Gastrocnemius medialis (tissue), 4 donors: ENCODE data around the gene PAGE2. TPM values are rescaled to one million over a fixed set of nuclear protein-coding genes. Genes with fewer than 3 reads are reported as not detected.
"Not testable (repeated sequence)": the region's sequence is repeated elsewhere in the genome, so short reads cannot be mapped to it uniquely, and the experiment has no call there.

Experiments
- ATAC-seq, 2 donors: fragments of 150-250 bp; one replicate each; pipeline ENCODE4 v1.9.1; 2016
- DNase-seq, 2 donors: peaks; one replicate each; pipeline ENCODE4 v3.0.0-alpha.2; 2019
- H3K27ac ChIP-seq, 4 donors: fragments of 200-600 bp; sonication (generic); 1 replicate in 1 of 4; 2 replicates in 3 of 4; pipeline ENCODE4 v1.5.1; 2016 to 2018; ENCODE audit warnings: mild to moderate bottlenecking in 2 of 4, moderate library complexity in 1 of 4
- H3K27me3 ChIP-seq, 3 donors: fragments of 200-600 bp; sonication (generic) in 2 of 3; 1 replicate in 1 of 3; 2 replicates in 2 of 3; pipeline versions ENCODE4 v1.5.1 to v1.6.0; 2016 to 2019; ENCODE audit warnings: mild to moderate bottlenecking in 1 of 3, moderate library complexity in 1 of 3
- H3K36me3 ChIP-seq, 2 donors: fragments of 200-600 bp; sonication (generic) in 1 of 2; one replicate each; pipeline ENCODE4 v1.5.1; 2017 to 2018
- H3K4me1 ChIP-seq, 2 donors: fragments of 200-600 bp; sonication (generic) in 1 of 2; one replicate each; pipeline ENCODE4 v1.5.1; 2016 to 2017; ENCODE audit warnings: mild to moderate bottlenecking in 2 of 2
- H3K4me3 ChIP-seq, 4 donors: fragments of 200-600 bp; sonication (generic) in 3 of 4; 1 replicate in 1 of 4; 2 replicates in 3 of 4; pipeline ENCODE4 v1.5.1; 2016 to 2019; ENCODE audit warnings: mild to moderate bottlenecking in 2 of 4
- H3K9me3 ChIP-seq, 3 donors: fragments of 200-600 bp; sonication (generic) in 2 of 3; 1 replicate in 1 of 3; 2 replicates in 2 of 3; pipeline ENCODE4 v1.5.1; 2016 to 2019
- POLR2A ChIP-seq, 2 donors: fragments of 450-650 bp; IDR thresholded peaks; one replicate each; pipeline ENCODE4 v1.6.1; 2017; ENCODE audit warnings: antibody characterized with exemption in 2 of 2, mild to moderate bottlenecking in 2 of 2, moderate library complexity in 2 of 2
- in situ Hi-C, 4 donors: fragments of 200-750 bp; cut with MboI; loops; one replicate each; pipeline versions ENCODE4 v1.15.0 to v1.8.0; 2017; ENCODE audit warnings: low sequenced_read_pairs in 4 of 4
- intact Hi-C: fragments of 100-400 bp; cut with DNase I; formaldehyde crosslinking; loops from one replicate; pipeline ENCODE4 v1.15.1; 2023; ENCODE audit warnings: low total_unique reads
- total RNA-seq, 4 donors: library from RNA; depleted of rRNA; stranded (reverse); fragments of >200 nt; gene quantifications; one replicate each; pipeline versions ENCODE4 v1.1.0 to v1.2.3, GENCODE V29; 2016
- TF ChIP-seq, protein P1 (sequence below), 5 experiments: fragments of 450-650 bp in 3 of 5; fragments of 200-600 bp in 2 of 5; sonication (generic) in 2 of 5; IDR thresholded peaks in 4 of 5; conservative IDR thresholded peaks in 1 of 5; 1 replicate in 4 of 5; 2 replicates in 1 of 5; pipeline ENCODE4 v1.5.1; 2016 to 2019; ENCODE audit warnings: antibody characterized with exemption in 5 of 5, mild to moderate bottlenecking in 3 of 5, moderate library complexity in 3 of 5

Gene PAGE2
- total RNA-seq, 4 donors from 2014 or later = not detected

DNA sequence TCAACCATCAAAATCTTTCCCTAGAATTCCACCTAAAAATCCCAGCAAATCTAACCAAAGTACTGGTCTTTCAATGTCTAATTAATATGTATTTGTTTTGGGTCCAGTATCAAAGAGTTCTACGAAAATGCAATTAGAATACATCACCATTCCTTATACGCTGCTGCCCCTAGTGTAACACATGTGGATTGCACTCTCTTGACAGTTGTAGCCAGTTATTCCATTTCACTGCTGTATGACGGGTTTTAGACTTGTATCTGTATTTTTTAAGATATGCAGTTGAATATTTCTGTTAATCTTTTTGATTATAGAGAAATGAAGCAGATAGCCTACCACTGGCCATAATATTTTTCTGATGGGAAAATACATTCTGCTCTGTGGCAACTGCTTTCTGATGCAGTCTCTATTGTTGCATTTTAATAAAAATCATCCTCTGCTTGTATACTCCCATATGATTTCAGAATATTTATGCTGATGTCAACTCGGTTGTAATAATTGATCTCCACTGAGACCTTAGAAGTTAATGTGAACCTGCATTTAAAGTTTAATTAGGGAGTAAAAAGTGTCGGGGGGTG is 31.1 kb upstream of the PAGE2 start:
- no peak for DNase-seq
- Histone ChIP-seq H3K4me3 (peak overlapping the region in 1 of 4 donors; percentile 32), H3K9me3 (no peaks in the 10 kb centered on the region), H3K4me1 (no peaks in the 10 kb centered on the region), H3K27me3 (peaks cover 0 to 5% (median 0%) of the 10 kb centered on the region in 3 donors), H3K27ac (no peak overlapping the region), H3K36me3 (no peaks in the 10 kb centered on the region)
- TF ChIP-seq, protein P1, sequence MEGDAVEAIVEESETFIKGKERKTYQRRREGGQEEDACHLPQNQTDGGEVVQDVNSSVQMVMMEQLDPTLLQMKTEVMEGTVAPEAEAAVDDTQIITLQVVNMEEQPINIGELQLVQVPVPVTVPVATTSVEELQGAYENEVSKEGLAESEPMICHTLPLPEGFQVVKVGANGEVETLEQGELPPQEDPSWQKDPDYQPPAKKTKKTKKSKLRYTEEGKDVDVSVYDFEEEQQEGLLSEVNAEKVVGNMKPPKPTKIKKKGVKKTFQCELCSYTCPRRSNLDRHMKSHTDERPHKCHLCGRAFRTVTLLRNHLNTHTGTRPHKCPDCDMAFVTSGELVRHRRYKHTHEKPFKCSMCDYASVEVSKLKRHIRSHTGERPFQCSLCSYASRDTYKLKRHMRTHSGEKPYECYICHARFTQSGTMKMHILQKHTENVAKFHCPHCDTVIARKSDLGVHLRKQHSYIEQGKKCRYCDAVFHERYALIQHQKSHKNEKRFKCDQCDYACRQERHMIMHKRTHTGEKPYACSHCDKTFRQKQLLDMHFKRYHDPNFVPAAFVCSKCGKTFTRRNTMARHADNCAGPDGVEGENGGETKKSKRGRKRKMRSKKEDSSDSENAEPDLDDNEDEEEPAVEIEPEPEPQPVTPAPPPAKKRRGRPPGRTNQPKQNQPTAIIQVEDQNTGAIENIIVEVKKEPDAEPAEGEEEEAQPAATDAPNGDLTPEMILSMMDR (IDR thresholded peaks at IDR 0.05 in 4 of 5, conservative IDR thresholded peaks at IDR 0.05 in 1 of 5) = peak; percentile 62 to 78 (median 68)
- TF ChIP-seq POLR2A (IDR thresholded peaks at IDR 0.05) = no peak
- ATAC-seq = peak in 1 of 2 donors; percentile 69
- in situ Hi-C loops = loop anchor here in 2 of 4 donors (10.0 to 25.0 kb wide), 2 partner anchors 163 to 170 kb away; no protein-coding TSS in a partner anchor
- intact Hi-C loops = loop anchor here (1.0 kb wide), 2 partner anchors 166 to 417 kb away; no protein-coding TSS in a partner anchor

DNA sequence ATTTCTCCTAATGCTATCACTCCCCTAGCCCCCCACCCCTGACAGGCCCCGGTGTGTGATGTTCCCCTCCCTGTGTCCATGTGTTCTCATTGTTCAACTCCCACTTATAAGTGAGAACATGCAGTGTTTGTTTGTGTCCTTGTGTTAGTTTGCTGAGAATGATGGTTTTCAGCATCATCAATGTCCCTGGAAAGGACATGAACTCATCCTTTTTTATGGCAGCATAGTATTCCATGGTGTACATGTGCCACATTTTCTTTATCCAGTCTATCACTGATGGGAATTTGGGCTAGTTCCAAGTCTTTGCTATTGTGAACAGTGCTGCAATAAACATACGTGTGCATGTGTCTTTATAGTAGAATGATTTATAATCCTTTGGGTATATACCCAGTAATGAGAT is 21.6 kb upstream of the PAGE2 start:
- in situ Hi-C loops = loop anchor here in 1 of 4 donors (25.0 kb wide), 1 partner anchor 180 kb away; no protein-coding TSS in a partner anchor
- DNase-seq, H3K27ac ChIP-seq, H3K4me3 ChIP-seq, H3K36me3 ChIP-seq, H3K9me3 ChIP-seq, ATAC-seq, H3K4me1 ChIP-seq, H3K27me3 ChIP-seq, intact Hi-C loops: not testable (repeated sequence)

- Histone ChIP-seq H3K27me3 (no peaks in the 10 kb centered on the region), H3K9me3 (no peaks in the 10 kb centered on the region), H3K27ac (no peak overlapping the region), H3K4me1 (no peaks in the 10 kb centered on the region), H3K36me3 (no peaks in the 10 kb centered on the region), H3K4me3 (no peak overlapping the region)
- no peak for ATAC-seq
- in situ Hi-C loops (loop anchor here in 1 of 4 donors (25.0 kb wide), 1 partner anchor 185 kb away; no protein-coding TSS in a partner anchor), intact Hi-C loops (no loop called here)
- no peak for DNase-seq
- TF ChIP-seq, protein P1 (IDR thresholded peaks at IDR 0.05 in 4 of 5, conservative IDR thresholded peaks at IDR 0.05 in 1 of 5) = no peak
- TF ChIP-seq POLR2A (IDR thresholded peaks at IDR 0.05) = no peak
Observed at GRCh38 chrX:55072286-55072685, 16.5 kb upstream of the PAGE2 start.

DNA sequence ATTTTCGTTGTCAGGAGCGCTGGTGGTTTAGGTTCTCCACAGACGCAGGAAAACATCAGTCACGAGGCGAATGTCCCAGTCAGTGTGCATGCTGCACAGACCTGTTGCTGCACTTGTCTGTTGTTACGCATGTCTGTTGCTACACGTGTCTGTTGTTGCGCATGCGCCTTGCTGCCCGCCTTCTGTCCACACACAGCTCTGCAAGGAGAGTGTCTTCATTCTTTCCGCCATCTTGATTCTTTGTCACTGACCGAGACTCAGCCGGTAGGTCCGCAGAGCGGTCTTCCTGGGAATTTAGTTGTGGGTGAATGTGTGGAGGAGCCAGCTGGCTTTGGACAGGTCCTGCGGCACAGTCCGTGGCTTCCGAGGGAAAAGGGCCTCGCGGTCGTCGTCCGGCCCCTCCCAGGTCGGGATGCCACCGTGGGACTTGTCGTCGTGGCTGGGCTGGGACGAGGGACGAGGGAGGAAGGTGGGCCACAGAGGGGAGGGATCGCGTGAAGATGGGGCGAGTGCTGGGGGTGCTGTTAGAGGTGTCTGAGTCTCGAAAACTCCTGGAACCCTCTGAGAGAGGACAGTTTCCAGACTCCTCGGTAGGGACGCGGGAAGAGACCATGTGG is 13.9 kb upstream of the PAGE2 start, which contains the start of gene PAGE2B:
Gene PAGE2B (plus strand): TSS at position 180 of the 617 bp plus-strand sequence. CDS start 1,012 bp downstream, outside the sequence.
- Histone ChIP-seq H3K36me3 (no peaks in the 10 kb centered on the region), H3K27me3 (no peaks in the 10 kb centered on the region), H3K4me3 (no peak within 1 kb of the TSS), H3K4me1 (no peaks in the 10 kb centered on the region), H3K9me3 (no peaks in the 10 kb centered on the region), H3K27ac (no peak within 1 kb of the TSS)
- DNase-seq = no peak
- intact Hi-C loops = no loop called here
- TF ChIP-seq, protein P1 (IDR thresholded peaks at IDR 0.05 in 4 of 5, conservative IDR thresholded peaks at IDR 0.05 in 1 of 5) = no peak
- TF ChIP-seq POLR2A (IDR thresholded peaks at IDR 0.05) = no peak
- no peak for ATAC-seq
- in situ Hi-C loops = loop anchor here in 1 of 4 donors (25.0 kb wide), 1 partner anchor 188 kb away; no protein-coding TSS in a partner anchor

DNA sequence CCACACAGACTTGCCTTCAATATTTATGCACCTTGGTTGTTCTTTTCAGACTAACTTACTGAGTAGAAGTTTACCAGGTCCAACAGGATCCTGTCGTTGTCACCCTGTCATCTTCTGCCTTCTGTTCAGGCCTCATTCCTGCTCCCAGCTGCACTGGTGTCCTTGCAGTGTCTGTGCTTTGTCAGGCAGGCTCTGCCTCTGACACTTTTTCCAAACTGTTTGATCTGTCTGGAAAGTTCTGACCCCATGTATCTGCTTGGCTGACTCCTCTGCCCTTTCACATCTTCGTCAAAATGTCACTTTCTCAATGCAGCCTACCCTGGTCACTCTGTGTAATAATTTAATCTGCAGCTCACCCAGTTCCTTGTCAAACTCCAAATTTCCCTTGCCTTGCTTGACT is 9.9 kb downstream of the PAGE2 start:
- H3K4me3 ChIP-seq = no peak overlapping the region
- intact Hi-C loops (no loop called here), in situ Hi-C loops (no loop called here)
- ATAC-seq = no peak
- no peaks in the 10 kb centered on the region for H3K9me3 ChIP-seq
- TF ChIP-seq POLR2A (IDR thresholded peaks at IDR 0.05) = no peak
- TF ChIP-seq, protein P1 (IDR thresholded peaks at IDR 0.05 in 4 of 5, conservative IDR thresholded peaks at IDR 0.05 in 1 of 5) = no peak
- no peak overlapping the region for H3K27ac ChIP-seq
- no peaks in the 10 kb centered on the region for H3K4me1 ChIP-seq
- H3K36me3 ChIP-seq = no peaks in the 10 kb centered on the region
- H3K27me3 ChIP-seq = peaks cover 0 to 2% (median 0%) of the 10 kb centered on the region in 3 donors
- no peak for DNase-seq
